NCI-H2107 treated with DMSO at 0.1 percent for 48 hours (cell line): ENCODE measurements around the gene DLX2.
A peak's percentile ranks its signal among the peaks of the same experiment; 100 is the strongest.
"Not testable (repeated sequence)": the region's sequence is repeated elsewhere in the genome, so short reads cannot be mapped to it uniquely, and the experiment has no call there.

Source experiments
- DNase-seq: peaks from one replicate; lab custom pipeline; 2025; ENCODE audit not compliant: unreplicated experiment; lab: John Stamatoyannopoulos, UW

Gene DLX2

DNA sequence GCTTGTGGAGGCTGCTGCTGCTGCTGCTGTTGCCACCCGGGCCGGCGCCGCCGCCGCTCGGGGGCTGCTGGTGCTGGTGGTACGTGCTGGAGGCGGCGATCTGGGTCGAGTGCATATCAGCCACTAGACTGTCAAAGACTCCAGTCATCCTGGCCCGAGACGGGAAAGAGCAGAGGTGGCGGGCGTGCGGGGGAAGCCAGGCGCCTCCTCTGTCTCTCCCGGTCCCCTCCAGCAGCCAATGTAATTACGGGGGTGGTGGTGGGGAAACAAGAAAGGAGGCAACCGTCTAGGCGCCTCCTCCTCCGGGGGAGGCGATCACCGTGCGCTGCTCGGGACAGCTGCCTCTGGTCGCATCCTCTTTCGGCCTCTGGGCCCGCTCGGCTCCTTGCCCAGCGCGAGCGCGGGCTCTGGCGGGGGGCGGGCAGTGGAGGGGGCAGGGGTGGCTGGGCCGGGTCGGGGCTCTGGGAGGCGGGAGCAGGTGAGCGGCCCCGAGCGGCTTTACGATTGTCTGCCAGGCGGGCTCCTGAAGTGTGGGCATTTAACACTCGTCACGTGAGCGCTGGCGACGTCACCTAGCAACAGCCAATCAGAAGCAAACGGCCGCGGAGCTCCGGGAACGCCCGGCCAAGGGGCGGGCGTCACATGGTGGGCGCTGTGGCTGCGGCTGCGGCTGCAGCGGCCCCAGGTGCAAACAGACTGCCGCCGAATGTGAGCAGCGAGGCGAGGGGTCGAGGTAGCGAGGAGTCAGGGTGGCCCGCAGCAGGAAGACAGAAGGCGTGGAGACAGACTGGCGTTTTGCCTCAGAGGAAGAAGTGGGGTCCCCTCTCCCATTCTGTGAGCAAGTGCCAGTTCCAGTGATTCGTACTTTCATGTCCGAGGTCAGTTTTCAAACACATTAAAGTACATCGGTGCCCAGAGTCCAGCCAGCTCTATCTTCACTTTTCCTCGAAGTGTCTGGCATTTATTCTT lies at the start of gene DLX2:
TSS of gene DLX2 (minus strand) at position 510 of the 969 bp plus-strand sequence. CDS start at position 148, 362 bp downstream.
- DNase-seq, result peak; percentile 88

DNA sequence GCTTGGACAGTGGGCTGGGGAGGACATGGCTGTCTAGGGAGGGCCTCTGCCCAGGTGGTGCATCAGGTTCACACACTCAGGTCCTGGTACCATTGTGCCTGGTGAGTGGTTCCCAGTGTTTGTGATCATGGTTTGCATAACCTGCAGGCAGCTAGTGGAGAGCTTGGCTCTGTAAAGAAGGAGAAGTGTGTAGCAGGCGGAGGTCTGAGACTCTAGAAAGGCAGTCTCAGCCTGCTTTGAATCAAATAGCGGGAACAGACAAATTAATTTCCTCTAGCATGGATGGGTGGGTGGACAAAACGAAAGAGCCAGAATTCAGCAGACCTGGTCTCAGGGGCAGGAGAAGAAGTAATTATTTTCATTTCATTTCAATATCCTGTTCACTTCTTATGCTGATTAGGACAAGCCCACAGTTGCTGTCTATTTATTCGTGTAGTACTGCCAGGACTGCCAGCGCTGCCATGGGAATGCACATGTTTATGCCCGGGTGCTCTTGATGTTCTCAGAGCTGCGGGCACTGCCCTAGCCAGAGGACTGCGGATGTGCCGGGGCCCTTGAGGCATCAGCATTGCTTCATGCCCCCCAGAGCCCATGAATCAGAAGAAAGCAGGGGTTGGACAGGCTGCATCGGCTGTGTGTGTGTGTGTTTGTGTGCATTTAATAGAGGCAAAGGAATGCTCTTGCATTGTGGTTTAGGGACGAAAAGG lies 45.4 kb upstream of the DLX2 start:
- no peak for DNase-seq

GRCh38 chr2:172143817-172144216 lies 41.1 kb upstream of the DLX2 start:
- DNase-seq, result no peak

- DNase-seq, result not testable (repeated sequence)
These were observed 36.0 kb upstream of the DLX2 start for GRCh38 chr2:172138727-172139126.

DNA sequence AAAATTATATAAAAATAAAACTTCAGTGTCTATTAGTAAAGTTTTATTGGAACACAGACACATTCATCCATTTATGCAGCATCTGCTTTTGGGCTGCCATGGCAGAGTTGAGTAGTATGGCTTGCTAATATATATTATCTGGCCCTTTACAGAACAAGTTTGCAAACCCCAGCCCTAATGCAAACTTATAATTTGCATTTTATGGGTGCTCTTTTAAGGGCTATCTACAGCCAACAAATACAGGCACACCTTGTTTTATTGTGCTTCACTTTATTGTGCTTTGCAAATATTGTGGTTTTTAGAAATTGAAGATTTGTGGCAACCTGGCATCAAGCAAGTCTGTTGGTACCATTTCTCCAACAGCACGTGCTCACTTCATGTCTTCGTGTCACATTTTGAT lies 35.2 kb upstream of the DLX2 start:
- no peak for DNase-seq

DNA sequence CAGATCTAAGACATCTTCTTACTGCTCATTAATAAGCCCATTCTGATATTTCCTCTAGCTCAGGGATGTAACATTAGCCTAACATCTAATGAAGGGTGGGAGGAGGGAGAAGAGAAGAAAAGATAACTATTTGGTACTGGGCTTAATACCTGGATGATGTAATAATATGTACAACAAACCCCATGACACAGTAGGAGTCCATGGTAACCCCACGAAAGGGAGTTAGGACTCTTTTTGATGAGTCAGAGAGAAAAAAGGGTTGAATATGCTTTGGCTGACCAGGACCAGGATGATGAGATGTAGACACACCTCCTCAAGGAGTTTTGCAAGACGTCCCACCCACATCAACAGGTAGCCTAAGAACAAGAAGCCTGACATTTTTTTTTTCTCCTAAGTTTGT lies 34.4 kb upstream of the DLX2 start:
- DNase-seq, result no peak

DNA sequence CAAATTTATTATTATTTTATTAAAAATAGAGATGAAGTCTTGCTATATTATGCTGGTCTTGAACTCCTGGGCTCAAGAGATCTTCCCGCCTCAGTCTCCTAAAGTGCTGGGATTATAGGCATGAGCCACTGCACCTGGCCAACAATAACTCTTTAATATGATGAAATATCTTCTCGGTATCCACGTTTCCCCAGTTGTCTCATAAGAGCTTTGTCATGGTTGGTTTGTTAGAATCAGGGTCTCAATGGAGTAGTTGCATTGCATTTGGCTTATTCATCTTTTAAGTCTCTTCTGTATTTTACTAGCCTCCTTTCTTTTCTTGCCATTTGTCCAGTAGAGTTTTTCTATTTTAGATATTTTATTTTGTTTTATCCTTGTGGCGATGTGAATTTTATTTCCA lies 32.7 kb upstream of the DLX2 start:
- DNase-seq, result no peak

DNA sequence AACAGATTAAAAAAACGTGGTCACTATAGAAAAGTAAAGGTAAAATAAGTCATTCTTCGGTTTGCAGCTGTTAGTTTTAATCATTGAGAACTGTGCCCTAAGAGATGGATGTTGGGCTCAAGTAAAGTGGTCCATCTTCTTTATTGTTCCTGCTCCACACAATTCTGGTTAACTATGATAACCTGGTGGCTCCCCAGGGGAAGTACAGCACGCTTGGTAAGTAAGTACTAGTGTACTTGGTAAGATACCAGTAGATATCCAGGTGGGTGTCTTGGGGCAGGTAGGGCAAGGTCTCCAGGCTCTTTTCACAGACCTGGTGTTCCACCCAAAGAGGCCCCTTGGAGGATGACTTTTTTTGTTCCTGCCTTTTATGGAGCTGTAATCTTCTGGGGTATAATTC lies 31.6 kb upstream of the DLX2 start:
- DNase-seq, result no peak

- no peak for DNase-seq
These were observed 29.2 kb upstream of the DLX2 start for GRCh38 chr2:172131713-172132555.

GRCh38 chr2:172129404-172129803 lies 26.7 kb upstream of the DLX2 start:
- no peak for DNase-seq

GRCh38 chr2:172128484-172128883 lies 25.8 kb upstream of the DLX2 start:
- no peak for DNase-seq

GRCh38 chr2:172120118-172120517 lies 17.4 kb upstream of the DLX2 start:
- no peak for DNase-seq

DNA sequence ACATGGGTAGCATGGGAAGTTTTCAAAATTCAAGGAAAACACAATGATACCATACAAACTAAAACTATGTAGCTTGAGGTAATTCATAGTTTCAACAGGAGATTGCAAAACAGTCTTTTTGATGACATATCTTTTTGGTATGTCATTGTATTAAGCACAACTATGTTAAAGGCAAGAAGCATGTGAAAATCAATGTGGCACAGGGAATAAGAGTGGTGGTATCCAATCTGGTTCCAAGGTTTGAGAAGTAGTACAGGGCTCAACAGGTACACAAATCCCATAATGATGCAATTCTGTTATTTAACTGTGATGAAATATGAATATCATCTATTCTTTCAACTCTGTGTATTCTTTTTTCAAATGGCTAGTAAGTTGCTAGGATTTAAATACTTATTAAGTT lies 16.4 kb upstream of the DLX2 start:
- DNase-seq, result no peak

GRCh38 chr2:172116107-172116506 lies 13.4 kb upstream of the DLX2 start:
- DNase-seq, result no peak

GRCh38 chr2:172114579-172114978 lies 11.9 kb upstream of the DLX2 start:
- DNase-seq, result no peak

DNA sequence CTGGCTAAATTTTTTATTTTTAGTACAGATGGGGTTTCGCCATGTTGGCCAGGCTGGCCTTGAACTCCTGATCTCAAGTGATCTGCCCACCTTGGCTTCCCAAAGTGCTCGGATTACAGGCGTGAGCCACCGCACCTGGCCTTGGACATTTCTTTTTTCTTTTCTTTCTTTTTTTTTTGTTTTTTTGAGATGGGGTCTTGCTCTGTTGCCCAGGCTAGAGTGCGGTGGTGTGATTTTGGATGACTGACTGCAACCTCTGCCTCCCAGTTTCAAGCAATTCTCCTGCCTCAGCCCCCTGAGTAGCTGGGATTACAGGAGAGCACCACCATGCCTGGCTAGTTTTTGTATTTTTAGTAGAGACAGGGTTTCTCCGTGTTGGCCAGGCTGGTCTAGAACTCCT lies 11.5 kb upstream of the DLX2 start:
- not testable (repeated sequence) for DNase-seq

- DNase-seq, result no peak
These were observed 10.9 kb upstream of the DLX2 start for GRCh38 chr2:172113617-172114016.

DNA sequence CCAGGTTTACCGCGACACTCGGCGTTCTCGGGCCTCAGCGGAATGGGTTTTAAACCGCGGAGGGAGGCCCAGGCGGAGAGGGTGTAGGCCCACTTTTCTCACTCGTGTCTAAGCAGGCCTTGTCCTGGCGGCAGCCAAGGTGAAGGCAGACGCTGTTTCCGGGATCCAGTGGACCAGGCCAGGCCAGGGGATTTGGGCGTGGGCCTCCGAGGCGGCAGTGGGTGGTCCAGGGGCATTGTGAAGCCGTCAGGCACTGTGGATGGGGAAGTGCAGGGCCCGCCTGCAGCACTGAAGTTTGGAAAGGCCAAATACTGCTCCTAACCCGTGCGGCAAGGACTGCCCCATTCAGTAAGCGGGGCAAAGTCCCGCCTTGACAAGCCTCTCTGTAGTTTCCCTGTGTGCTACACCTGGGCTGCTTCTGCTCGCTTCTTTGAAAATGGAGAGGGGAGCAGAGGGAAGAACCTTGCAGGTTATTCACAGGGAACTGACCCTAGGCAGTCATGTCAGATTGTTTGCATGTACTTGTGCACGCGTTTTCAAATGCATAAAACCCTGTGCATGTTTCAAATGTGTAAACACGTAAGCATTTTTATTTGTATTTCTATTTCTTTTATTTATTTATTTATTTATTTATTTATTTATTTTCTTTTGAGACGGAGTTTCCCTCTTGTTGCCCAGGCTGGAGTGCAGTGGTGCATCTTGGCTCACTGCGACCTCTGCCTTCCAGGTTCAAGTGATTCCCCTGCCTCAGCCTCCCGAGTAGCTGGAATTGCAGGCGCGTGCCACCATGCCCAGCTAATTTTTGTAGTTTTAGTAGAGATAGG lies 7.5 kb upstream of the DLX2 start:
- DNase-seq, result no peak

DNA sequence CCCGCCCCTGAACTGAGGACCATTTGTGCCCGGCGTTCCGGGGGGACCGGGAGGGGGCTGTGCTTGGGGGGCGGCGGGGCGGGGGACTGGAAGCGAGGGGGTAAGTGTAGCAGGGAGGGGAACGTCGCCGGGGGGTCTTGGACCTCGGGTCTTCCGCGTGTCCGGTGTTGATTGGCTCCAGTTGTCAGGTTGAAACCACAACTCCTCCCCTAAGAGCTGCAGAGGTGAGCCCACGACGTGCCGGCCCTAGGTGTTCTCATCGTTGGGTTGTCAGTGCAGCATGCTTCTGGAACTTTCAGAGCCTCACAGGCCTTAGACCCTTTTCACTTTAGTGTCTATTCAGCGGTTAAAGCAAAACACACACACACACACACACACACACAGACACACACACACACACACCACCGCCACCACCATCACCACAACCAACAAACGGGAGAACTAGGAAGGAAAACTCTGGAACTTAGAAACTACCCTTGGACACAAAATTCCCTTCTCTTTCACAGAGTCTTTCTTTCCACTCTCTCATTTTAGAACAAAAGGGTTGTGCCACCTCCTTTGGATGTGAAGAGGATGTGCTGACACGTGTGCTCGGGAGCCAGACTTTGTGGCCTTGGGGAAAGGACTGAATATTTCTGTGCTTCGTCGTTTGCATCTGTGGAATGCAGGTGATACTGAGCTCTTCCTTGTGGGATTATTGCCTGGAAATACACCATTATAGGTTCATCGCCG lies 6.7 kb upstream of the DLX2 start:
- DNase-seq, result no peak

DNA sequence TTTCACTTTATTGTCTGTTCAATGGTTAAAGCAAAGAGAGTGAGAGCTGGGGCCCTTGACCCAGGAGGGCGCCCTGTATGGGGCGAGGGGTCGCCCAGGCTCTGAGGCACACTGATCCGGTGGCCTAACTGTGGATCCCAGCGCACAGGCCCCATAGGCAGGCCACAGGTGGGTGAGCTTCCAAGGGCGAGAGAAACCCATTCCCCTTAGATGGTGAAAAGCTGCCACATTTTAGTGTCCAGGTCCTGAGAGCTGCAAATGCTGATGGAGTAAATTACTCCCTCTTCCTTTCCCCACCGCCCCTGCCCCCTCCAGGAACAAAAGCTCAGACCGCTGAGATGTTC lies 5.9 kb upstream of the DLX2 start:
- DNase-seq, result no peak
